ENCODE results near the gene PRRT4. TPM values are rescaled to one million over a fixed set of nuclear protein-coding genes. Genes with fewer than 3 reads are reported as not detected.
A peak's percentile ranks its signal among the peaks of the same experiment; 100 is the strongest.

PRRT4 gene
- total RNA-seq, 1 experiment from 2014 or later, result 0.26 TPM

GRCh38 chr7:128409596-128410450 is 48.3 kb upstream of the PRRT4 start, which contains the start of gene IMPDH1:
IMPDH1 (minus strand) TSS chr7:128409982; CDS start chr7:128409901, 81 bp downstream.
- peaks cover 2% of the 10 kb centered on the region; the same call in 1 of the 2 replicates for H4K20me1 ChIP-seq (ENCODE audit: insufficient read depth)
- H3K79me2 ChIP-seq (ENCODE audit: low read depth), result peaks cover 7% of the 10 kb centered on the region; the same call in 1 of the 2 replicates
- no peaks in the 10 kb centered on the region for H3K27me3 ChIP-seq (ENCODE audit: insufficient read depth, low read depth)
- H3K4me1 ChIP-seq (replicated peaks; ENCODE audit: insufficient read depth), result peaks cover 23% of the 10 kb centered on the region
- H3K9me2 ChIP-seq (ENCODE audit: insufficient read depth), result no peaks in the 10 kb centered on the region; the same call in 1 of the 2 replicates
- DNase-seq, result peak; percentile 52 to 95
- H3K36me3 ChIP-seq (ENCODE audit: low read depth), result no peaks in the 10 kb centered on the region
- peak within 1 kb of the TSS; percentile 90 for H2AFZ ChIP-seq
- ChIA-PET POLR2A (ENCODE audit: unreplicated experiment) (interaction anchor here (0.6 kb wide), 3 partner anchors 19 to 37 kb away, joined by 3 to 9 read pairs (median 8); no protein-coding TSS in a partner anchor), CTCF (interaction anchor here (0.6 to 0.7 kb wide), 2 partner anchors 13 to 45 kb away, joined by 3 to 7 read pairs; no protein-coding TSS in a partner anchor)
- H3K27ac ChIP-seq, result peak within 1 kb of the TSS; percentile 66
- TF ChIP-seq, protein P1, sequence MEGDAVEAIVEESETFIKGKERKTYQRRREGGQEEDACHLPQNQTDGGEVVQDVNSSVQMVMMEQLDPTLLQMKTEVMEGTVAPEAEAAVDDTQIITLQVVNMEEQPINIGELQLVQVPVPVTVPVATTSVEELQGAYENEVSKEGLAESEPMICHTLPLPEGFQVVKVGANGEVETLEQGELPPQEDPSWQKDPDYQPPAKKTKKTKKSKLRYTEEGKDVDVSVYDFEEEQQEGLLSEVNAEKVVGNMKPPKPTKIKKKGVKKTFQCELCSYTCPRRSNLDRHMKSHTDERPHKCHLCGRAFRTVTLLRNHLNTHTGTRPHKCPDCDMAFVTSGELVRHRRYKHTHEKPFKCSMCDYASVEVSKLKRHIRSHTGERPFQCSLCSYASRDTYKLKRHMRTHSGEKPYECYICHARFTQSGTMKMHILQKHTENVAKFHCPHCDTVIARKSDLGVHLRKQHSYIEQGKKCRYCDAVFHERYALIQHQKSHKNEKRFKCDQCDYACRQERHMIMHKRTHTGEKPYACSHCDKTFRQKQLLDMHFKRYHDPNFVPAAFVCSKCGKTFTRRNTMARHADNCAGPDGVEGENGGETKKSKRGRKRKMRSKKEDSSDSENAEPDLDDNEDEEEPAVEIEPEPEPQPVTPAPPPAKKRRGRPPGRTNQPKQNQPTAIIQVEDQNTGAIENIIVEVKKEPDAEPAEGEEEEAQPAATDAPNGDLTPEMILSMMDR (conservative IDR thresholded peaks at IDR 0.05), result no peak
- TF ChIP-seq EZH2 (IDR thresholded peaks at IDR 0.05; ENCODE audit: low read depth), result no peak
- intact Hi-C loops (cut with micrococcal nuclease; ENCODE audit: unreplicated experiment), result no loop called here
- H3K9me3 ChIP-seq (ENCODE audit: insufficient read depth, low read depth), result no peaks in the 10 kb centered on the region
- BruUV-seq (replicated peaks), result TSS peak; percentile 93
- peak within 1 kb of the TSS; percentile 67 for H3K4me3 ChIP-seq
- H3K4me2 ChIP-seq, result peak within 1 kb of the TSS; percentile 100
- peaks cover 48% of the 10 kb centered on the region for H3F3A ChIP-seq (ENCODE audit: insufficient read depth, low read depth)

- Histone ChIP-seq H4K20me1 (ENCODE audit: insufficient read depth) (peaks cover 10% of the 10 kb centered on the region; the same call in 1 of the 2 replicates), H3F3A (ENCODE audit: insufficient read depth, low read depth) (peaks cover 48% of the 10 kb centered on the region), H3K4me1 (replicated peaks; ENCODE audit: insufficient read depth) (peaks cover 32% of the 10 kb centered on the region), H2AFZ (peak overlapping the region; percentile 90), H3K4me2 (peak overlapping the region; percentile 100), H3K27ac (no peak overlapping the region), H3K4me3 (peak overlapping the region; percentile 67), H3K9me2 (ENCODE audit: insufficient read depth) (no peaks in the 10 kb centered on the region; the same call in 1 of the 2 replicates), H3K36me3 (ENCODE audit: low read depth) (no peaks in the 10 kb centered on the region), H3K27me3 (ENCODE audit: insufficient read depth, low read depth) (no peaks in the 10 kb centered on the region), H3K9me3 (ENCODE audit: insufficient read depth, low read depth) (no peaks in the 10 kb centered on the region), H3K79me2 (ENCODE audit: low read depth) (peaks cover 15% of the 10 kb centered on the region)
- TF ChIP-seq, protein P1 (conservative IDR thresholded peaks at IDR 0.05), result no peak
- no peak for TF ChIP-seq EZH2 (IDR thresholded peaks at IDR 0.05; ENCODE audit: low read depth)
- DNase-seq, result no peak
- TSS peak; percentile 66 for BruUV-seq (replicated peaks)
- ChIA-PET POLR2A (ENCODE audit: unreplicated experiment) (interaction anchor here (0.6 kb wide), 2 partner anchors 18 to 22 kb away, joined by 3 to 9 read pairs; no protein-coding TSS in a partner anchor), CTCF (interaction anchor here (0.5 to 1.0 kb wide), 6 partner anchors 10 to 321 kb away, joined by 3 to 7 read pairs (median 6); no protein-coding TSS in a partner anchor)
- intact Hi-C loops (cut with micrococcal nuclease; ENCODE audit: unreplicated experiment), result no loop called here
Observed at GRCh38 chr7:128408709-128409595, 47.5 kb upstream of the PRRT4 start.

Data from PC-9 (cell line).